A549 treated with Hydrocortisone at 1 μM for 4 hours (cell line): ENCODE data around the gene IMMP2L. TPM values are rescaled to one million over a fixed set of nuclear protein-coding genes. Genes with fewer than 3 reads are reported as not detected.

Experiments
- total RNA-seq: library from RNA; stranded (reverse); fragments of 200-300 nt; extraction: Qiagen RNA extraction; gene quantifications from 5 replicates; pipeline ENCODE4 v1.2.3, GENCODE V29; 2022

The IMMP2L gene
- 16.3 to 21.6 TPM (median 18.7 TPM) in 5 replicates for total RNA-seq

GRCh38 chr7:111561904-111562732 lies at the start of gene IMMP2L:
TSS of gene IMMP2L (minus strand) at chr7:111562492.

GRCh38 chr7:111090846-111091245 lies 471.4 kb downstream of the IMMP2L start, which contains the start of gene LRRN3:
TSS of gene LRRN3 (plus strand) at chr7:111091127. CDS start at chr7:111122773, 31,646 bp downstream.

